Endothelial cell (in vitro differentiated cells): ENCODE results near the gene TNC. TPM values are rescaled to one million over a fixed set of nuclear protein-coding genes. Genes with fewer than 3 reads are reported as not detected.

ENCODE experiments used
- DNase-seq: peaks from one replicate; pipeline ENCODE4 v3.0.0; 2021; ENCODE audit warnings: low spot score
- H3K27ac Mint-ChIP-seq: one replicate; pipeline ENCODE4 v1.8.0; 2021; ENCODE audit warnings: mixed read lengths, inconsistent platforms; ENCODE audit not compliant: unreplicated experiment
- H3K27me3 Mint-ChIP-seq: one replicate; pipeline ENCODE4 v1.8.0; 2021; ENCODE audit warnings: mild to moderate bottlenecking, moderate library complexity, mixed read lengths, inconsistent platforms; ENCODE audit not compliant: unreplicated experiment
- H3K36me3 Mint-ChIP-seq: one replicate; pipeline ENCODE4 v1.8.0; 2021; ENCODE audit warnings: mild to moderate bottlenecking, low read depth, mixed read lengths, inconsistent platforms; ENCODE audit not compliant: unreplicated experiment
- H3K4me1 Mint-ChIP-seq: one replicate; pipeline ENCODE4 v1.8.0; 2021; ENCODE audit warnings: mild to moderate bottlenecking, mixed read lengths, inconsistent platforms; ENCODE audit not compliant: unreplicated experiment
- H3K4me3 Mint-ChIP-seq: one replicate; pipeline ENCODE4 v1.8.0; 2021; ENCODE audit warnings: mild to moderate bottlenecking, mixed read lengths, inconsistent platforms; ENCODE audit not compliant: unreplicated experiment
- H3K9me3 Mint-ChIP-seq: one replicate; pipeline ENCODE4 v1.8.0; 2021; ENCODE audit warnings: mixed read lengths, inconsistent platforms; ENCODE audit not compliant: unreplicated experiment
- CTCF ChIP-seq: fragments of 200-600 bp; sonication (generic); IDR thresholded peaks from one replicate; pipeline ENCODE4 v1.5.0; 2021; ENCODE audit warnings: antibody characterized with exemption; ENCODE audit not compliant: unreplicated experiment
- total RNA-seq: library from RNA; stranded (reverse); fragmentation: NEBNext Ultra II Directional; extraction: Animal tissue kit (Norgen Biotek cat#: 25700); gene quantifications from one replicate; pipeline ENCODE4 v1.2.1, GENCODE V29; 2021; ENCODE audit not compliant: unreplicated experiment

Gene TNC
- total RNA-seq, 1 donor from 2014 or later: 10.1 TPM

GRCh38 chr9:115154617-115155016 lies 36.7 kb upstream of the TNC start:
- no peak for DNase-seq
- H3K9me3 Mint-ChIP-seq: no peaks in the 10 kb centered on the region
- H3K27me3 Mint-ChIP-seq: peaks cover 2% of the 10 kb centered on the region
- no peak overlapping the region for H3K27ac Mint-ChIP-seq
- H3K4me3 Mint-ChIP-seq: no peak overlapping the region
- no peak for TF ChIP-seq CTCF
- no peaks in the 10 kb centered on the region for H3K4me1 Mint-ChIP-seq
- no peaks in the 10 kb centered on the region for H3K36me3 Mint-ChIP-seq

- Mint-ChIP-seq H3K36me3 (no peaks in the 10 kb centered on the region), H3K9me3 (no peaks in the 10 kb centered on the region), H3K27ac (no peak overlapping the region), H3K4me3 (no peak overlapping the region), H3K4me1 (no peaks in the 10 kb centered on the region), H3K27me3 (no peaks in the 10 kb centered on the region)
- DNase-seq: no peak
- no peak for TF ChIP-seq CTCF
These were observed 34.4 kb upstream of the TNC start for GRCh38 chr9:115152281-115152820.

GRCh38 chr9:115148721-115149120 lies 30.8 kb upstream of the TNC start:
- H3K9me3 Mint-ChIP-seq: no peaks in the 10 kb centered on the region
- H3K4me3 Mint-ChIP-seq: no peak overlapping the region
- H3K4me1 Mint-ChIP-seq: no peaks in the 10 kb centered on the region
- TF ChIP-seq CTCF: no peak
- H3K36me3 Mint-ChIP-seq: no peaks in the 10 kb centered on the region
- DNase-seq: no peak
- H3K27ac Mint-ChIP-seq: no peak overlapping the region
- no peaks in the 10 kb centered on the region for H3K27me3 Mint-ChIP-seq

DNA sequence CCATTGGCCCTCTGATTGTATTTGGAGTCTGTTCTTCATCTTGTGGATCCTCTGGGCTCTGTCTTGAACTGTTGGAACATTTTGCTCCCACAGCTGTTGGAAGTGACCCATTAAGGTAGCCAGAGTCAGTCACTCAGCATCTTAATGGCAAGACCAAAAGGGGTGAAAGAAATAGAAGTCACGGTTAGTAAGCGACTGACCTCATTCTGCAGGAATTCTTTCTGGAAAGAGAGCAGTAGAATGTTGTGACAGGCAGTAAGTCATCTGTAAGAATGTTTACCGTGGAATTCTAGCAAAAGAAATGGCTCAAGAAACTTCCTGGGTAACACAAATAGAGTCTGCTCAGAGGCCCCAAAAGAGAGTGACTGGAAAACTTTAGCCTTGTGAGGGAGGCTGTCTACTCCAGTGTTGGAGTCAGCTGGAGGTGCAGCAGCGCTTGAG lies 28.6 kb upstream of the TNC start:
- no peak for TF ChIP-seq CTCF
- no peak overlapping the region for H3K27ac Mint-ChIP-seq
- H3K27me3 Mint-ChIP-seq: no peaks in the 10 kb centered on the region
- no peaks in the 10 kb centered on the region for H3K36me3 Mint-ChIP-seq
- no peaks in the 10 kb centered on the region for H3K9me3 Mint-ChIP-seq
- no peaks in the 10 kb centered on the region for H3K4me1 Mint-ChIP-seq
- H3K4me3 Mint-ChIP-seq: no peak overlapping the region
- no peak for DNase-seq

GRCh38 chr9:115144706-115145105 lies 26.7 kb upstream of the TNC start:
- Mint-ChIP-seq H3K36me3 (no peaks in the 10 kb centered on the region), H3K4me3 (no peak overlapping the region), H3K27me3 (no peaks in the 10 kb centered on the region), H3K27ac (no peak overlapping the region), H3K9me3 (no peaks in the 10 kb centered on the region), H3K4me1 (no peaks in the 10 kb centered on the region)
- no peak for TF ChIP-seq CTCF
- DNase-seq: no peak
